Measurements from ENCODE around the gene ZNF432.
A peak's percentile ranks its signal among the peaks of the same experiment; 100 is the strongest.
"Not testable (repeated sequence)": the region's sequence is repeated elsewhere in the genome, so short reads cannot be mapped to it uniquely, and the experiment has no call there.

The ZNF432 gene

DNA sequence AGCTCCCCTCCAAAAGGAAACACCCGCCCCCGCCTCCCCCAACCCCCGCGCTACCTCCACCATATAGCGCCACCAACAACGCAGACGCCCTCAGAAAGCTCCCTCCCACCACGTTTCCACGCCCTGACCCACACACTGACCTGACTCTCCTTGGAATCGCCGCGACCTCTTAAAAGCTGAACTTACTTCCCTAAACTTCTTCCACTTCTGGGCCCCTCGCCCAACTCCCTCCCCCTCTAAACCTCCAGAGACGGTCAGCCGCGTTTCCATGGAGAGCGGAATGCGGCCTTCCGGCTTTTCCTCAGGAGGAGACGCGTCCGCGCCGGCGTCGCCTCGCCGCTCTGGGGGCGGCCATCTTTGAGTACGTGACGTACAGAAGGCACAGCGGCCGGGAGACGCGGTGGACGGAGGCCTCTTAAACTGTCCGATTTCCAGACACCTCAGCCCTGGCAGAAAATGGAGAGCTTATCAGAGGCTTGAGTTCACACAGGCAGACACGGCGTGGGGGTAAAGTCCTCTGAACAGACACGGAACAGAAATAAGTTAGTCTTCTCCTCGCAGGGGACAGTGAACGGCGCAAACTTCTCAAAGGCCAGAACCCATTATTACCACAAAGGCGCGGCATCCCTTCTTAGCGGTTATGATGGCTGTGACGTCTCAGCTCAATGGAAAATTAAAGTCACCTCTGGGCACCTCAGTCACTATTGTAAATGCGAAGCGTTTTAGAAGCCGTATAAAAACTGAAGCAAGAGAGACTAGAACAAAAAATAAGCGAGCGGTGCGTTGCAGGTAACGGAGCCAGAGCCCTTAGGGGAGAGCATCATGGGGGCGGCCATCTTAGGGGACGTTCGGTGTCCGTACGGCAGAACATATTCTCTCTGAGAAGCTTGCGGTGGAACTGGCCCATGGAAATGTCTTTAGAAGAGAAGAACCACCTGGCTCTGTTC, at the start of gene ZNF432:
Gene ZNF432, minus strand, starts transcription at position 284 of the 947 bp plus-strand sequence. CDS start 1,970 bp downstream, outside the sequence.
- peak; percentile 96 for DNase-seq (ENCODE audit: low read depth, low spot score)
- H3K4me3 ChIP-seq (ENCODE audit: low read depth, low read length) = peak within 1 kb of the TSS; percentile 65
- TF ChIP-seq, protein P1, sequence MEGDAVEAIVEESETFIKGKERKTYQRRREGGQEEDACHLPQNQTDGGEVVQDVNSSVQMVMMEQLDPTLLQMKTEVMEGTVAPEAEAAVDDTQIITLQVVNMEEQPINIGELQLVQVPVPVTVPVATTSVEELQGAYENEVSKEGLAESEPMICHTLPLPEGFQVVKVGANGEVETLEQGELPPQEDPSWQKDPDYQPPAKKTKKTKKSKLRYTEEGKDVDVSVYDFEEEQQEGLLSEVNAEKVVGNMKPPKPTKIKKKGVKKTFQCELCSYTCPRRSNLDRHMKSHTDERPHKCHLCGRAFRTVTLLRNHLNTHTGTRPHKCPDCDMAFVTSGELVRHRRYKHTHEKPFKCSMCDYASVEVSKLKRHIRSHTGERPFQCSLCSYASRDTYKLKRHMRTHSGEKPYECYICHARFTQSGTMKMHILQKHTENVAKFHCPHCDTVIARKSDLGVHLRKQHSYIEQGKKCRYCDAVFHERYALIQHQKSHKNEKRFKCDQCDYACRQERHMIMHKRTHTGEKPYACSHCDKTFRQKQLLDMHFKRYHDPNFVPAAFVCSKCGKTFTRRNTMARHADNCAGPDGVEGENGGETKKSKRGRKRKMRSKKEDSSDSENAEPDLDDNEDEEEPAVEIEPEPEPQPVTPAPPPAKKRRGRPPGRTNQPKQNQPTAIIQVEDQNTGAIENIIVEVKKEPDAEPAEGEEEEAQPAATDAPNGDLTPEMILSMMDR (IDR thresholded peaks at IDR 0.05; ENCODE audit: low read depth, low read length) = no peak
- in situ Hi-C loops (cut with HindIII; ENCODE audit: low sequenced_read_pairs) = no loop called here

- DNase-seq (ENCODE audit: low read depth, low spot score); in situ Hi-C loops (cut with HindIII; ENCODE audit: low sequenced_read_pairs); H3K4me3 ChIP-seq (ENCODE audit: low read depth, low read length): not testable (repeated sequence)
Measured at GRCh38 chr19:52096416-52096815, 47.8 kb upstream of the ZNF432 start.

DNA sequence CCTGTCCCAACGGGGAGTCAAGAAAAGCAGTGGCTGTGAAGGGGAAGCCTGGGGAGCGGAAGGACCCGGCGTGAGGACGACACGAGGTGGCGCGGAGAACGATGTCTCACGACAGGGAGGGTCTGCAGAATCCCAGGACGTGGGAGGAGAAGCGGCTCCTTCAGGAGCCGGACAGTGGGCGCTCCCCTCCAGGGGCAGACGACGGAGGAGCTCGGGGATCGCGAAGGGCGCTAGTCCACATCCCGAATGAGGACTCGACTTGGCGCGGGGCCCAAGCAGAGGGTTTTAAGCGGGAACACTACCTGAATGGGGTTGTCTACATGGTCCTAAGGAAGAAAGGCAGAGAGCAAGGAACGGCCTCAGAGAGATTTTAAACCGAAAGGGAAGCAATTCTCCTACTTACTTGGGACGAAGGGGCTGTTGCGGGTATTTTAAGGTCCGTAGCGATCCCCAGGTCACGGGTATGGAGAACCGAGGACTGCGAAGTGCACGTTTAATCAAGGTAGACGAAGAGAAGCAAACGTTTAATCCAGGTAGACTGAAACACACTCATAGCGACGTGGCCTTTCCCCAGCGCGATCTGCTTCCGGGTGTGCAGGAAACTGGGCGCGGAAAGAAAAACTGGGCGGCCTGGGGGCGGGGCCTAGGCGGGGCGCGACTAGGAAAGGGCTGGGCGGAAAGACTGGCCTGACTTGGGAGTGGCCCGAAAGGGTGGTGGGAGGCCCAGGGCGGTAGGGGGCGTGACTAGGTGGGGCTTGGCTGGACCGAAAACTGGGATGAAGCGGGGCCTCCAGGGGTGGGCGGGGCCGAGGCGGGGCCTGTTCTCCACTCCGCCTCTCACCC, 46.8 kb upstream of the ZNF432 start, which contains the start of gene ZNF841:
Gene ZNF841, minus strand, starts transcription at position 594 of the 843 bp plus-strand sequence. CDS start 10,964 bp downstream, outside the sequence.
- TF ChIP-seq, protein P1 (IDR thresholded peaks at IDR 0.05; ENCODE audit: low read depth, low read length) = peak; percentile 5
- peak within 1 kb of the TSS; percentile 99 for H3K4me3 ChIP-seq (ENCODE audit: low read depth, low read length)
- in situ Hi-C loops (cut with HindIII; ENCODE audit: low sequenced_read_pairs) = no loop called here
- peak; percentile 95 for DNase-seq (ENCODE audit: low read depth, low spot score)

GRCh38 chr19:52094526-52095130, 46.0 kb upstream of the ZNF432 start:
- TF ChIP-seq, protein P1 (IDR thresholded peaks at IDR 0.05; ENCODE audit: low read depth, low read length) = no peak
- H3K4me3 ChIP-seq (ENCODE audit: low read depth, low read length) = peak overlapping the region; percentile 99
- DNase-seq (ENCODE audit: low read depth, low spot score) = no peak
- in situ Hi-C loops (cut with HindIII; ENCODE audit: low sequenced_read_pairs) = no loop called here

GRCh38 chr19:52086481-52086880, 37.8 kb upstream of the ZNF432 start:
- no peak overlapping the region for H3K4me3 ChIP-seq (ENCODE audit: low read depth, low read length)
- TF ChIP-seq, protein P1 (IDR thresholded peaks at IDR 0.05; ENCODE audit: low read depth, low read length) = no peak
- DNase-seq (ENCODE audit: low read depth, low spot score) = no peak
- in situ Hi-C loops (cut with HindIII; ENCODE audit: low sequenced_read_pairs) = no loop called here

- TF ChIP-seq, protein P1 (IDR thresholded peaks at IDR 0.05; ENCODE audit: low read depth, low read length) = no peak
- peak; percentile 41 for DNase-seq (ENCODE audit: low read depth, low spot score)
- in situ Hi-C loops (cut with HindIII; ENCODE audit: low sequenced_read_pairs) = no loop called here
- H3K4me3 ChIP-seq (ENCODE audit: low read depth, low read length) = no peak overlapping the region
Measured at GRCh38 chr19:52070496-52070895, 21.9 kb upstream of the ZNF432 start.

Measured in astrocyte of the spinal cord (primary cell).